Upper lobe of left lung (tissue), 6 donors: ENCODE results near the gene SCN4B. TPM values are rescaled to one million over a fixed set of nuclear protein-coding genes. Genes with fewer than 3 reads are reported as not detected.
"Not testable (repeated sequence)": the region's sequence is repeated elsewhere in the genome, so short reads cannot be mapped to it uniquely, and the experiment has no call there.

Source experiments
- ATAC-seq, 2 donors: fragments of 200-7000 bp; cut with Tn5 transposase; one replicate each; pipeline ENCODE4 v1.9.1; 2022; ENCODE audit warnings: mild to moderate bottlenecking in 2 of 2, moderate library complexity in 2 of 2; ENCODE audit not compliant: low FRiP score in 2 of 2
- DNase-seq, 2 donors: peaks; one replicate each; pipeline ENCODE4 v3.0.0-alpha.2; 2019 to 2020
- H3K27ac ChIP-seq, 4 donors: fragments of 200-600 bp; sonication (generic); one replicate each; pipeline ENCODE4 v1.5.1; 2016 to 2019
- H3K27me3 ChIP-seq, 4 donors: fragments of 200-600 bp; sonication (generic); one replicate each; pipeline ENCODE4 v1.5.1; 2017 to 2019
- H3K36me3 ChIP-seq, 4 donors: fragments of 200-600 bp; sonication (generic); one replicate each; pipeline ENCODE4 v1.5.1; 2016 to 2019
- H3K4me1 ChIP-seq, 4 donors: fragments of 200-600 bp; sonication (generic); one replicate each; pipeline ENCODE4 v1.5.1; 2018 to 2019
- H3K4me3 ChIP-seq, 4 donors: fragments of 200-600 bp; sonication (generic); one replicate each; pipeline ENCODE4 v1.5.1; 2017 to 2019; ENCODE audit warnings: mild to moderate bottlenecking in 2 of 4, moderate library complexity in 1 of 4
- H3K9me3 ChIP-seq, 4 donors: fragments of 200-600 bp; sonication (generic); one replicate each; pipeline ENCODE4 v1.5.1; 2018 to 2019
- EP300 ChIP-seq, 4 donors: sonication (generic); formaldehyde crosslinking; IDR thresholded peaks; one replicate each; pipeline ENCODE4 v1.5.1; 2017; ENCODE audit warnings: antibody characterized with exemption in 4 of 4, control low read depth in 2 of 4
- POLR2A ChIP-seq, 4 donors: fragments of 450-650 bp; IDR thresholded peaks; one replicate each; pipeline ENCODE4 v1.5.1; 2016 to 2017; ENCODE audit warnings: antibody characterized with exemption in 4 of 4, mild to moderate bottlenecking in 2 of 4
- POLR2AphosphoS5 ChIP-seq, 2 donors: sonication (generic); formaldehyde crosslinking; IDR thresholded peaks; one replicate each; pipeline ENCODE4 v1.5.1; 2017; ENCODE audit warnings: antibody characterized with exemption in 2 of 2
- WGBS, 2 donors: methylation state at CpG; one replicate each; pipeline ENCODE4 v1.1.5; 2017 to 2018; 5-methylcytosine and 5-hydroxymethylcytosine counted together
- total RNA-seq, 6 donors: library from RNA; depleted of rRNA in 4 of 6; stranded (reverse); fragments of >200 nt in 4 of 6; gene quantifications; one replicate each; pipeline versions ENCODE4 v1.1.0 to v1.2.1, GENCODE V29; 2016 to 2021
- TF ChIP-seq, protein P1 (sequence below), 6 experiments: fragments of 450-650 bp in 4 of 6; fragments of 200-600 bp in 2 of 6; sonication (generic) in 2 of 6; IDR thresholded peaks; one replicate each; pipeline ENCODE4 v1.5.1; 2016 to 2019; ENCODE audit warnings: antibody characterized with exemption in 6 of 6
- donor health status: DM: no; HTN: no; CAD: no; lungs with moderate emphysema.
- donor health status: DM: no; HTN: yes; CAD: no; lungs with severe emphysema.

SCN4B gene
- total RNA-seq, 6 donors from 2014 or later: under 0.01 to 5.5 (median 3.3) TPM

DNA sequence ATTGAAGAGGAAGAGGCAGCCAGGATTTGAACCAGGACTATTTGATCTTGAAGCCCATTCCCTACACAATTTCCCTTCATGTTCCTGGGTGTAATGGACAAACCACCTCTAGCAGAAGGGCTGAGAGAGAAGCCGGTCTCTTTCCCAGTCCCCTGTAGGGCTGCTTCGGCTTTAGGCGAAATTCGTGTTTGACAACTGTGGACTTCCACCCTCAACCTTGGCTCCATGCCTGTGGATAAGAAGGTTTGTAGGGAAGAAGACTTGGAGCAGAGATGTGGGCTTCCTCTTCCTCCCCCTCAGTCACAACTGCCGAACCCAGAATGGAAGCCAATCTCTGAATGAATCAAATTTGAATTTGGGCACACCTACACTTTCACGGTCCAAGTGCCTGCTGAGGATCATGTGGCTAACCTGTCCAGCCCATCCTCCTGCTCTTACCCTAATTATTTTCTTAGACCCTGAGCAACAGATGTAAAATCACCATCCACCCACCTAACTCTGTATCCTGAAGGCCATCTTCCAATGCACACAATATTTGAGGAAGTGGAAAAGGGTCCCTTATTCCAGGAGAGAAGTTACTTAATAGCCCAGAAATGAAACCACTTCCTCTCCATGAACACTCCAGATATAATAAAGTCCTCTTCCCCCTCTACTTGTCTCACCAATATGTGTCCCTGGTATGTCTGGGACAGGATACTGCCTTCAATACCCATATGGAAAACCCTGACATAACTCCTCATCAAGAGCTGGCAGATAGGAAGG, 33.9 kb upstream of the SCN4B start:
- Histone ChIP-seq H3K4me1 (peaks cover 0 to 7% (median 0%) of the 10 kb centered on the region in 4 donors), H3K9me3 (no peaks in the 10 kb centered on the region), H3K36me3 (no peaks in the 10 kb centered on the region), H3K4me3 (no peak overlapping the region), H3K27ac (no peak overlapping the region), H3K27me3 (no peaks in the 10 kb centered on the region)
- 66 to 68% methylated on average over 6 of the region's 6 CpGs for WGBS, 2 donors
- no peak for TF ChIP-seq POLR2A (IDR thresholded peaks at IDR 0.05)
- TF ChIP-seq, protein P1, sequence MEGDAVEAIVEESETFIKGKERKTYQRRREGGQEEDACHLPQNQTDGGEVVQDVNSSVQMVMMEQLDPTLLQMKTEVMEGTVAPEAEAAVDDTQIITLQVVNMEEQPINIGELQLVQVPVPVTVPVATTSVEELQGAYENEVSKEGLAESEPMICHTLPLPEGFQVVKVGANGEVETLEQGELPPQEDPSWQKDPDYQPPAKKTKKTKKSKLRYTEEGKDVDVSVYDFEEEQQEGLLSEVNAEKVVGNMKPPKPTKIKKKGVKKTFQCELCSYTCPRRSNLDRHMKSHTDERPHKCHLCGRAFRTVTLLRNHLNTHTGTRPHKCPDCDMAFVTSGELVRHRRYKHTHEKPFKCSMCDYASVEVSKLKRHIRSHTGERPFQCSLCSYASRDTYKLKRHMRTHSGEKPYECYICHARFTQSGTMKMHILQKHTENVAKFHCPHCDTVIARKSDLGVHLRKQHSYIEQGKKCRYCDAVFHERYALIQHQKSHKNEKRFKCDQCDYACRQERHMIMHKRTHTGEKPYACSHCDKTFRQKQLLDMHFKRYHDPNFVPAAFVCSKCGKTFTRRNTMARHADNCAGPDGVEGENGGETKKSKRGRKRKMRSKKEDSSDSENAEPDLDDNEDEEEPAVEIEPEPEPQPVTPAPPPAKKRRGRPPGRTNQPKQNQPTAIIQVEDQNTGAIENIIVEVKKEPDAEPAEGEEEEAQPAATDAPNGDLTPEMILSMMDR (IDR thresholded peaks at IDR 0.05): no peak
- ATAC-seq: peak in 1 of 2 donors; percentile 53
- no peak for DNase-seq

DNA sequence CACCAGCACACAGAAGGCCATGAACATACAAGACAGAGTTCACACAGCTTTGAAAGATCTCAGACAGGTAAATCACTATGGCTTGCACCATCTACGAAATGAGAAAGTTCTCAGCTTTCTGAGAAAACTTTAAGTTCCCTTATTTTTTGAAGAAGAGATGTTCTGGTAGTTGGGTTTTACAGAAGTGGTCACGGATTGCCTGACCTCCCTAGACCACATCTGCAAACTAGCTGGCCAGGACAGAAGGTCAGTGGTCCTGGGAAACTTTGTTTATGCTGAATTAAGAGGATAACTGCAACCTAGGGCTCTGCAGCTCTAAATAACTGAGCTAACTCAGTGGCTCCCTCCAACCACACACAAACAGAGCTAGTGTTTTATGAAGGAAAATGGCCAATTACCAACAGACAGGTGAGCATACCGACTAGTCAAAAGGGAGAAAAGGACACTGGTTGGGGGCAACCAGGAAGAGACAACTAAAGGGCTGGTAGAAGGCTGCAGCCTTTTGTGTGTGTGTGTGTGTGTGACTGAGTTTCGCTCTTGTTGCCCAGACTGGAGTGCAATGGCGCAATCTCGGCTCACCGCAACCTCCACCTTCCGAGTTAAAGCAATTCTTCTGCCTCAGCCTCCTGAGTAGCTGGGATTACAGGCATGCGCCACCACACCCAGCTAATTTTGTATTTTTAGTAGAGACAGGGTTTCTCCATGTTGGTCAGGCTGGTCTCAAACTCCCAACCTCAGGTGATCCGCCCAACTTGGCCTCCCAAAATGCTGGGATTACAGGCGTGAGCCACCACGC, 32.4 kb upstream of the SCN4B start:
- no peaks in the 10 kb centered on the region for H3K9me3 ChIP-seq
- 73 to 81% methylated on average over 12 of the region's 12 CpGs for WGBS, 2 donors
- peak overlapping the region in 1 of 4 donors; percentile 63 for H3K27ac ChIP-seq

DNA sequence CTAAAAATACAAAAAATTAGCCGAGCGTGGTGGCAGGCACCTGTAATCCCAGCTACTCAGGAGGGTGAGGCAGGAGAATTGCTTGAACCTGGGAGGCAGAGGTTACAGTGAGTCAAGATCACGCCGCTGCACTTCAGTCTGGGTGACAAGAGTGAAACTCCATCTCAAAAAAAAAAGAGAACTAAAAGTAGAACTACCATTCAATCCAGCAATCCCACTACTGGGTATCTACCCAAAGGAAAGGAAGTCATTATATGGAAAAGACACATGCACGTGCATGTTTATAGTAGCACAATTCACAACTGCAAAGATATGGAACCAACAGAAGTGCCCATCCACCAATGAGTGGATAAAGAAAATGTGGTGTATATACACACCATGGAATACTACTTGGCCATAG, 31.1 kb upstream of the SCN4B start:
- not testable (repeated sequence) for H3K9me3 ChIP-seq, ATAC-seq, H3K27ac ChIP-seq, H3K27me3 ChIP-seq, H3K4me1 ChIP-seq, H3K36me3 ChIP-seq, H3K4me3 ChIP-seq
- 74 to 85% methylated on average over 5 of the region's 5 CpGs for WGBS, 2 donors
- peak in 1 of 2 donors; percentile 44 for DNase-seq

More for the DNA sequence above, 32.4 kb upstream of the SCN4B start:
- Histone ChIP-seq H3K4me1 (peaks cover 0 to 7% (median 2%) of the 10 kb centered on the region in 4 donors), H3K4me3 (no peak overlapping the region), H3K36me3 (no peaks in the 10 kb centered on the region), H3K27me3 (no peaks in the 10 kb centered on the region)
- DNase-seq (peak in 1 of 2 donors; percentile 47), ATAC-seq (peak; percentile 52 to 62)
- no peak for TF ChIP-seq POLR2A (IDR thresholded peaks at IDR 0.05)
- TF ChIP-seq, protein P1 (IDR thresholded peaks at IDR 0.05): no peak

DNA sequence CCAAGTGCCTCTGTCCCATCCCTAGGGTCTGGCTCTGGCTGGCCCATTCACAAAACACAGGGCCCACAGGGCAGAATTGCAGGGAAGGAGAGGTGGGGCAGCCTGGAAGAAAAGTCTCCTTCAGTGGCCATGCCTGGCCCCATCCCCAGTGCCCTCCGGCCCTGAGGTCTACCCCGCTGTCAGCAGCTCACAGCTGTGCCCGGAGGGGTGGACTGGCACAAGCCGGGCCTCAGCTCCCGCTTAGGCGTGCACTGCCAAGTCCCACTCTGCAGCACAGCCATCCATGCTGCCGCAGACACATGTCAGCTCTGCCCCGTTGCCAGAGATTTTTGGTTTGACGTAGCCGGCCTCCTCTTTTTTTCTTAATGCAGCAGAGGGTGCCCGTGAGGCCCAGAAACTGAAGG, 27.7 kb upstream of the SCN4B start:
- H3K9me3 ChIP-seq: no peaks in the 10 kb centered on the region
- no peak overlapping the region for H3K27ac ChIP-seq
- TF ChIP-seq EP300 (IDR thresholded peaks at IDR 0.05) (no peak), POLR2A (IDR thresholded peaks at IDR 0.05) (no peak), POLR2AphosphoS5 (IDR thresholded peaks at IDR 0.05) (no peak)
- TF ChIP-seq, protein P1 (IDR thresholded peaks at IDR 0.05): no peak
- peak; percentile 51 to 87 for ATAC-seq
- H3K36me3 ChIP-seq: no peaks in the 10 kb centered on the region
- WGBS, 2 donors: 12 to 41% methylated on average over 10 of the region's 11 CpGs
- H3K27me3 ChIP-seq: no peaks in the 10 kb centered on the region
- peak in 1 of 2 donors; percentile 53 for DNase-seq
- peaks cover 0 to 11% (median 6%) of the 10 kb centered on the region in 4 donors for H3K4me1 ChIP-seq
- no peak overlapping the region for H3K4me3 ChIP-seq

DNA sequence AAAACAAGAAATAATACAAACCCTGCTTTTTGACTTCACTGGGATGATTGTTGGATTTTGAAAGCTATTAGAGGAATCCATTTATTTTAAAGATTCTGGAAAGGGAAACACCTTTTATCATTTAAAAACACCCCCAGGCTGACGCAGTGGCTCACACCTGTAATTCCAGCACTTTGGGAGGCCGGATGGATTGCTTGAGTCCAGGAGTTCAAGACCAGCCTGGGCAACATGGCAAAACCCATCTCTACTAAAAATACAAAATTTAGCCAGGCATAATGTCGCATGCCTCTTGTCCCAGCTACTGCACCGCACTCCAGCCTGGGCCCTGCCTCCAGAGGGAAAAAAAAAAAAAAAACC, 24.1 kb upstream of the SCN4B start:
- Histone ChIP-seq H3K27ac (no peak overlapping the region), H3K4me3 (no peak overlapping the region), H3K4me1 (peaks cover 2 to 16% (median 11%) of the 10 kb centered on the region in 4 donors), H3K36me3 (no peaks in the 10 kb centered on the region), H3K9me3 (no peaks in the 10 kb centered on the region), H3K27me3 (no peaks in the 10 kb centered on the region)
- DNase-seq: no peak
- 89 to 90% methylated on average over 4 of the region's 4 CpGs for WGBS, 2 donors
- no peak for ATAC-seq
- TF ChIP-seq, protein P1 (IDR thresholded peaks at IDR 0.05): no peak
- no peak for TF ChIP-seq POLR2A (IDR thresholded peaks at IDR 0.05)
- no peak for TF ChIP-seq POLR2AphosphoS5 (IDR thresholded peaks at IDR 0.05)
- no peak for TF ChIP-seq EP300 (IDR thresholded peaks at IDR 0.05)
